ENCODE data around the gene ARAP1.

ARAP1 gene

GRCh38 chr11:72671152-72672099 lies 80.8 kb downstream of the ARAP1 start:
- in situ Hi-C loops (cut with HindIII; ENCODE audit: low sequenced_read_pairs): loop anchor here (25.0 kb wide), 1 partner anchor 516 kb away; no protein-coding TSS in a partner anchor

DNA sequence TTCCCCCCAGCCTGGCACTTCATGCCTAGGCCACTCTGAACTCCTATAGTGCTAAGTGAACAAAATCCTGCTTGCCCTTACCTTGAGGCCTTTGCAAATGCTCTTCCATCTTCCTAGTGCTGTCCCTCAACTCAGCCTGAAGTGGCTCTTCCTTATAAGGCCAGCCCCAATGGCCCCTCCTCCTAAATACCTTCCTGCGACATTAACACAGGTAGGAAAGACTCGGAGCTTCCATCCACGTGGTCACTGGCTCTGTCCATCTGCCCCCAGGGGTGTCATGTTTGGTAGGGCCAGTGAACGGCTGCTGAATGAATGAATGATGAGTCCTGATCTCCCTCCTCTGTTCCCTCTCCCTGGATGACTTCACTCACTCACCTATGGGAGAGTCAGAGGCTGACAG lies 82.2 kb downstream of the ARAP1 start:
- in situ Hi-C loops (cut with HindIII; ENCODE audit: low sequenced_read_pairs): loop anchor here (25.0 kb wide), 1 partner anchor 517 kb away; no protein-coding TSS in a partner anchor

GRCh38 chr11:72669527-72669926 lies 82.7 kb downstream of the ARAP1 start:
- in situ Hi-C loops (cut with HindIII; ENCODE audit: low sequenced_read_pairs): loop anchor here (25.0 kb wide), 1 partner anchor 518 kb away; no protein-coding TSS in a partner anchor

GRCh38 chr11:72668629-72669347 lies 83.4 kb downstream of the ARAP1 start:
- in situ Hi-C loops (cut with HindIII; ENCODE audit: low sequenced_read_pairs): loop anchor here (25.0 kb wide), 1 partner anchor 519 kb away; no protein-coding TSS in a partner anchor

- in situ Hi-C loops (cut with HindIII; ENCODE audit: low sequenced_read_pairs): loop anchor here (25.0 kb wide), 1 partner anchor 521 kb away; no protein-coding TSS in a partner anchor
These were observed 86.2 kb downstream of the ARAP1 start for GRCh38 chr11:72665911-72666472.

GRCh38 chr11:72662036-72662435 lies 90.2 kb downstream of the ARAP1 start:
- in situ Hi-C loops (cut with HindIII; ENCODE audit: low sequenced_read_pairs): loop anchor here (25.0 kb wide), 1 partner anchor 525 kb away; no protein-coding TSS in a partner anchor

DNA sequence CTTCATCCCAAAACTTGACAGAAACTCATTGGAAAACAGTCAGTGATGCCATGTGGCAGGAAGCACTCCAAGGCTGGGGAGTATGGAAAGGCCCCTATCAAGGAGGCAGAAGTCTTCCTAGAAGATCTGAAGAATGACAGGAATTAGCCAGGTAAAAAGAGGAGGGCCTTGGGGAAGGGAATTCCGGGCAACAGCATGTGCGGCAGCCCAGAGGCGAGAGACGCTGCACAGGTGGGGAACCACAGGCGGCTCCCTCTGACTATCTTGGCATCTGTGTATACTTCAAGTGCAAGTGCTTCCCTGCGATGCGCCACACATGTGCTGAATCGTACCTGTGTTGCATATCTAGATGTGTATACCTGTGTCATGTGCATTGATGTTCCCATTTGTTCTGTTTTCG lies 90.7 kb downstream of the ARAP1 start:
- in situ Hi-C loops (cut with HindIII; ENCODE audit: low sequenced_read_pairs): loop anchor here (25.0 kb wide), 1 partner anchor 526 kb away; no protein-coding TSS in a partner anchor

- in situ Hi-C loops (cut with HindIII; ENCODE audit: low sequenced_read_pairs): loop anchor here (5.0 to 25.0 kb wide), 9 partner anchors 42 to 528 kb away; partner anchors contain the start of genes PHOX2A and STARD10
These were observed 93.1 kb downstream of the ARAP1 start for GRCh38 chr11:72658989-72659640.

- in situ Hi-C loops (cut with HindIII; ENCODE audit: low sequenced_read_pairs): loop anchor here (5.0 to 25.0 kb wide), 9 partner anchors 40 to 530 kb away; partner anchors contain the start of genes PHOX2A and STARD10
These were observed 94.7 kb downstream of the ARAP1 start for GRCh38 chr11:72657411-72658100.

DNA sequence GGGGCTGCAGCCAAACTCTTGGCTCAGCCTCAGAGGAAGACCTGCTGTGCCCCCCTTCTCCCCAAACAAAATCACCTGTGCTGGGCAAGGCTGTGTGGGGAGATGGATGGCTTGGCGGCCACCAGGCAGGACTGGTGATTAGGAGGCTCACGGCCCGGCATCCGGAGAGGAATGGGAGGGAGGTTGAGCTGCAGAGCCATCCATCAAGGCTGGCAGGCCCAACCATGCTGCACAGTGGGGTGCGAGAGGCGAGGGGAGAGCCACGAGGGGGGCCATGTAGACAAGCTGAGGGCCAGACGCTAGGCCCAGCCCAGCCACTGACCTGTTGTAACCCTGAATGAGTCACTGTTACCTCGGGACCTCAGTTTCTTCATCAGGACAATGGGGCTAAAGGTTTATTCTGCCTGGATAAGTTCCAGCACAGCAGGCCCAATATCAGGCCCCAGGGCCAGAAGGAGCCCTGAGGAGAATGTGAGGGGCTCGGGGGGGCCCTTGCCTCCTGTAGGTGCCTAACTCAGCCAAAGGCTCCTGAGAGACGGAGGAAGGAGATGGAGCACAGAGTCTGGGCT lies 96.2 kb downstream of the ARAP1 start:
- in situ Hi-C loops (cut with HindIII; ENCODE audit: low sequenced_read_pairs): loop anchor here (5.0 to 25.0 kb wide), 9 partner anchors 39 to 531 kb away; partner anchors contain the start of genes PHOX2A and STARD10

GRCh38 chr11:72655014-72655413 lies 97.2 kb downstream of the ARAP1 start:
- in situ Hi-C loops (cut with HindIII; ENCODE audit: low sequenced_read_pairs): loop anchor here (5.0 to 25.0 kb wide), 9 partner anchors 38 to 532 kb away; partner anchors contain the start of genes PHOX2A and STARD10

- in situ Hi-C loops (cut with HindIII; ENCODE audit: low sequenced_read_pairs): loop anchor here (5.0 to 25.0 kb wide), 7 partner anchors 39 to 534 kb away; partner anchors contain the start of genes PHOX2A and STARD10
These were observed 98.6 kb downstream of the ARAP1 start for GRCh38 chr11:72653649-72654048.

GRCh38 chr11:72652873-72653630 lies 99.2 kb downstream of the ARAP1 start:
- in situ Hi-C loops (cut with HindIII; ENCODE audit: low sequenced_read_pairs): loop anchor here (5.0 to 25.0 kb wide), 7 partner anchors 39 to 534 kb away; partner anchors contain the start of genes PHOX2A and STARD10

DNA sequence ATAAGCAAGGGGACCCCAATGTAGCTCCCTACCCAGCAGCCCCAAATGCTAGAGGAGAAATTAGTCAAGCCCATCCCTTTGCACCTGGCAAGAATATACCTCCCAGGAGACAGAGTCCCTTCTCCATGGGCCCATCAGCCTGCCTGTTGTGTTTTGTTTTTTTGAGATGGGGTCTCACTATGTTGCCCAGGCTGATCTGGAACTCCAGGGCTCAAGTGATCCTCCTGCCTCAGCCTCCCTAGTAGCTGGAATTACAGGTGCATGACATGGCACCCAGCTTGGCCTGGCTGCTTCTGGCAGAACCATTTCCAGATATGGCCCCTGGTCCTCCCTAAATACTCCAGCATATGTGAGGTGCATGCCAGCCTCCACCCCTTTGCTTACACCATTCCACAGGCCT lies 100.1 kb downstream of the ARAP1 start:
- in situ Hi-C loops (cut with HindIII; ENCODE audit: low sequenced_read_pairs): loop anchor here (5.0 to 25.0 kb wide), 7 partner anchors 40 to 535 kb away; partner anchors contain the start of genes PHOX2A and STARD10

GRCh38 chr11:72649215-72649976 lies 102.8 kb downstream of the ARAP1 start:
- in situ Hi-C loops (cut with HindIII; ENCODE audit: low sequenced_read_pairs): loop anchor here (5.0 kb wide), 1 partner anchor 62 kb away; no protein-coding TSS in a partner anchor

DNA sequence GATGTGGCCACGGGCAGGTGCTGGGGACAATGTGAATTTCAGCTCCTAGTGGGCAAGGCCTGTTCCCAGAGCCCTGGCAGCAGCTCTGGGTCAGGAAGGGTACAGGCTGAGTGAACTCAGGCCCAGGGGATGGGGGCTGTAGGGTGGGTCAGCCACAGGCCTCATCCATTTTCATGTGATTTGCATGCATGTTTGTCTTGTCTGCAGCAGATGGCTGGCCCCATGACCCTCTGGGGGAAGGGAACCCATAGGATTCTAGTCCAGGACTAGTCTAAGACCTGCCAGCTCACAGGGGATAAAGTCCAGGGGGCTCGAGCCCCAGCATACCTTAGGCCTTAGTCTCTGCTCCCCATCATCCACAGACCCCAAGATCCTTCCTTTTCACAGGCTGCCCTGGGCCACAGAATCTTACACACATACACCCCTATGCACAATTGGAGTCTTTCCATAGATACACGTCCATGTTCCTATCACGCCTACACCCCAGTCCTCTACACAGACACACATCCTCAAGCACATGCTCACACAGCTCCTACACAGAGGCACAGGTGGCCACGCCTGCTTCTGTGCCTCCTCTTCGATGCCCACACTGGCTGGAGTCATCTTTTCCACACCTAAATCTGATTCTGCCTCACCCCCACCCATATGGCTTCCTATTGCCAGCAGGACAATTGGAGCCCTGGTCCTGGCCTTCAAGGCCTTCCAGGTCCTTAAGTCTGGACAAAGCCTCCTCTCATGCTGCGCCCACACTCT lies 103.6 kb downstream of the ARAP1 start:
- in situ Hi-C loops (cut with HindIII; ENCODE audit: low sequenced_read_pairs): loop anchor here (5.0 kb wide), 1 partner anchor 61 kb away; no protein-coding TSS in a partner anchor

Data from endothelial cell of hepatic sinusoid (primary cell).